GM21526 (cell line): ENCODE results near the gene OR1I1.
"Not testable (repeated sequence)": the region's sequence is repeated elsewhere in the genome, so short reads cannot be mapped to it uniquely, and the experiment has no call there.

Experiments
- ATAC-seq: cut with Tn5 transposase; IDR thresholded peaks from one replicate; pipeline ENCODE4 v1.9.1; 2021; ENCODE audit warnings: moderate library complexity; ENCODE audit not compliant: unreplicated experiment, low FRiP score

The OR1I1 gene, protein sequence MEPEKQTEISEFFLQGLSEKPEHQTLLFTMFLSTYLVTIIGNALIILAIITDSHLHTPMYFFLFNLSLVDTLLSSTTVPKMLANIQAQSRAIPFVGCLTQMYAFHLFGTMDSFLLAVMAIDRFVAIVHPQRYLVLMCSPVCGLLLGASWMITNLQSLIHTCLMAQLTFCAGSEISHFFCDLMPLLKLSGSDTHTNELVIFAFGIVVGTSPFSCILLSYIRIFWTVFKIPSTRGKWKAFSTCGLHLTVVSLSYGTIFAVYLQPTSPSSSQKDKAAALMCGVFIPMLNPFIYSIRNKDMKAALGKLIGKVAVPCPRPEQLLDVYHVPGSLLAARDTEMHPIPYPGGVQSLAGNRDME

DNA sequence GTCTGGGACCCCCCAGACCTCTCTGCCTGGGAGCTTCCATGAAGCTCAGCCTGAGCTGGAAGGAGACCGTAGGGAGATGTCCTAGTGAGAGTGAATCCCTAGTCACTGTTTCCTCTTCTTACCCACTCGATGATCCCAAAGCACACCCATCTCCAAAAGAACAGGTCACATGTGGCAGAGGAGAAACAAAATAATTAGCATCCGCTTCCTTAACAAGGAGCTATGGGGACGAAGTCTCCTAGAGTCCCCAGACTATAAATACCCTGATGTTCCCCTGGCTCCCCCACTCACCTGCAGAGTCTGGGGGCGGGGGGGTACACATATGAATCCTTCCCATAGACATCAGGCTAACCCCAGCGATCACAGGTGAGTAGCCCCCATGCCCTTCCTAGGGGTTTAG is at the start of gene OR1I1:
OR1I1 (plus strand) TSS at position 301 of the 400 bp plus-strand sequence. CDS start 4,855 bp downstream, outside the sequence.
- no peak for ATAC-seq

DNA sequence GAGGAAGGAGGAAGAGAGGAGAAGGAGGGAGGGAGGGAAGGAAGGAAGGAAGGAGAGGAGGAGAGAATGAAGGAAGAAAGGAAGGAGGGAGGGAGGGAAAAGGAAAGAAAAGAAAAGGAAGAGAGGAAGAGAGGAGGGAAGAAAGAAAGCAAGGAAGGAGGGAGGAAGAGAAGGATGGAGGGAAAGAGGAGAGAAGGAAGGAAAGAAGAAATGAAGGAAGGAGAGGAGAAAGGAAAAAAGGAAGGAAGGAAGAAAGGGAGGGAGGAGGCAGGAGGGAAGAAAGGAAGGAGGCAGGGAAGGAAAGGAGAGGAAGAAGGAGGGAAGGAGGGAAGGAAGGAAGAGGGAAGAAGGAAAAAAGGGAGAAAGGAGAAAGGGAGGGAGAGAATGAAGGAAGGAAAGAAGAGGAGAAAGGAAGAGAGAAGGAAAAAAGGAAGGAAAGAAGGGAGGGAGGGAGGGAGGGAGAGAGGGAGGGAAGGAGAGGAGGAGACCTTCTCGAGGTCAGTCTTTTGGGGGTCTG is 46.2 kb upstream of the OR1I1 start:
- no peak for ATAC-seq

DNA sequence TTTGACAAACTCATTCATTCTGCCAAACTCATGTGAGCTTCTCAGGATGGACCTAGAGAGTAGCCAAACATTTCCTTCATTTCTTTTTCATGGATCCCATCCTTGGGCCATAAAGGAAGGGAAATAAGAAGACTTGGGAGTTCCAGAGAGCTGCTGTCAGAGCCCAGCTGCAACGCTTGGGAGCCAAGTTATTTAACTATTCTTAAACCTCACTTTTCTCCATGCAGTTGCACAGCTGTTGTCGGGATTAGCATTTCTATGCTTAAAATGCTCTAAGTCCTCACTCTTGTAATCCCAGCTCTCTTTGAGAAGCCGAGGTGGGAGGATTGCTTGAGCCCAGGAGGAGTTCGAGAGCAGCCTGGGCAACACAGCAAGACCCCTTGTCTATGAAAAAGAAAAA is 44.4 kb upstream of the OR1I1 start:
- no peak for ATAC-seq

DNA sequence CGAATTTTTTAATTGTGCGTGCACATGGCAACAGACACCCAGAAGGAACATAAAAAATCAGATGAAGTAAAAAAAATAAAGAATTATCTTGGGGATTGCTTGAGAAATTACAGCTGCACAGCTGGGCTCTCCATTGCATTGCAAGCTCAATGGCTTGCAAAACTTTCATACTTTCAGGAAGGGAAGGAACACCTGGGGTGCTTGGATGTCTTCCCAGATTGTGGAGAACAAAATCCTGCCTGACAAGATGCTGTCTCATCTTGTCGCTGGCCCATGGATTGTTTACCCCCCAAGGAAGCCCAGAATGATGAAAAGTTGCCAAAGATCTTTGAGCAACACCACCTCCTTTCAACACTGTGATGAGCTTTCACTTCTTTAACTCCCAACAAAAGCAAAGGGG is 43.7 kb upstream of the OR1I1 start:
- ATAC-seq, result no peak

DNA sequence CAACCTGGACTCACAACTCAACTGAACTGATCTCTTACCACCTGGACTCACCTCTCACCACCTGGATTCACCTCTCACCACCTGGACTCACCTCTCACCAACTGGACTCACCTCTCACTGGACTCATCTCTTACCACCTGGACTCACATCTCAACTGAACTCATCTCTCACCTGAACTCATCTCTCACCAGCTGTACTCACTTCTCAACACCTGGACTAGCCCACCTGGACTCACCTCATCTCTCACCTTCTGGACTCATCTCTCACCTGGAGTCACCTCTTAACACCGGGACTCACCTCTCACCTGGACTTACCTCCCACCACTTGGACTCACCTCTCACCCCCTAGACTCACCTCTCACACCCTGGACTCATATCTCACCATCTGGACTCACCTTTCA is 40.0 kb upstream of the OR1I1 start:
- ATAC-seq, result no peak

DNA sequence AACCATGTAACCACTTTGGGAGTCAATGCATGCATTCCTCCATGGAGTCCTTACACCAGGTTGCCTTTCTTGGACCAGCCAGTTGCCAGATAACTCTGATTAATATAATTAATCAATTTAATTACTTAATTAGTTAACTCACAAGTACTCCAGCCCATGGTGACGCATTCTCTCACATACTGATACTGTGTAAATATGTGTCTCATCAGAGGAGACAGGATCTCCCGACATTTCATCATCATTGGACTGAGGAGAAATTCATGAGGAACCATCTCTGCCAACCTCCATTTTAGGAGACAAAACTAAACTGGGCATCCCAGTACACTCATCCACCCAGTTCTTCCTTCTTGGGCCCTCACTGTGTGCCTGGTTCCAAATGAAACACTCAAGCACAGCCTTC is 39.2 kb upstream of the OR1I1 start:
- ATAC-seq, result no peak

DNA sequence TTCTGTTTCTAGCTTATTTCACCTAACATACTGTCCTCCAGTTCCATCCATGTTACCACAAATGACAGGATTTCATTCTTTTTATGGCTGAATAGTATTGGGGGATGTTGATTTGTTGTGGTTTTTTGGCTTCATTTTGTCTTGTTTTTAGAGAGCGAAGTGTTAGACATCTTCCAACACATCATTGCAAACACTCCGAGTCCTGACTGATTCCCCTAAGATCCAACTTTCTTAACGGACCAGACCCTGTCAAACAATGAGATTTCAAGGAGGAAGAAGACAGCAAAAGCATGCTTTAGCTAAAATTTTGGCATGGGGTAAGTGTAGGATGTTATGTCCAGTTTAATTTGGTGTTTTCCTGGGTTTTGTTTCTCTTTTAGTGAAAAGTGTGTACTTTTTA is 36.5 kb upstream of the OR1I1 start:
- ATAC-seq, result no peak

DNA sequence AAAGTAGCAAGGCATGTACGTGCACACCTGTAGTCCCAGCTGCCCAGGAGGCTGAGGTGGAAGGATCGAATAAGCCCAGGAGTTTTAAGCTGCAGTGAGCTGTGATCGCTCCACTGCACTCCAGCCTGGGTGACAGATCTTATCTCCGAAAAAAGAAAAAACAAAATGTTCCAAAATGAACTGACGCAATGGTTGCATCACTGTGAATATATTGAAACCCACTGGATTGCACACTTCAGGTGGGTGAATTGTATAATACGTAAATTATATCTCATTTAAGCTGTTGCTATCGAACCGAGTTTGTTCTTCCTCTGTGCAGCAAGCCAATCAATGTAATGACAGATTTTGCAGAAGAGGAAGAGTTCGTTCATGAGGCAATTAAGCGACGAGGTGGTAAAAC is 34.3 kb upstream of the OR1I1 start:
- no peak for ATAC-seq

DNA sequence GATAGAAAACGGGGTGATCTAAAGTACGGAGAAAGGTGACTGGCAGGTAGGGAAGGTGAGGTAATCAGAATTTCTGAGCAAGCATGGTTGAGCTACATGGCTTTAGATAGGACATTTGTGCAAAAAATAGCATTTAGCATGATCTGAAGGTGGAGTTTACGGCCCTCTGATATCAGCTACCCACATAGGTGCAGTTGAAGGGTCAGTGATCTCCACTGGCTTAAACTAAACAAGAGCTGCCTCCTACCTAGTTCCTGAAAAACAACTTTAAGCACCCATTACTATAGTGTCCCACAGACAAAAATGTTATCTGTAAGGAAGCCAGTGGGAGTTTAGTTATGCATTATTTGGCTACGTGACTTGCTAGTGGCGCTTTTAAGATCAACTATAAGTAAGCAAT is 33.9 kb upstream of the OR1I1 start:
- ATAC-seq, result no peak

DNA sequence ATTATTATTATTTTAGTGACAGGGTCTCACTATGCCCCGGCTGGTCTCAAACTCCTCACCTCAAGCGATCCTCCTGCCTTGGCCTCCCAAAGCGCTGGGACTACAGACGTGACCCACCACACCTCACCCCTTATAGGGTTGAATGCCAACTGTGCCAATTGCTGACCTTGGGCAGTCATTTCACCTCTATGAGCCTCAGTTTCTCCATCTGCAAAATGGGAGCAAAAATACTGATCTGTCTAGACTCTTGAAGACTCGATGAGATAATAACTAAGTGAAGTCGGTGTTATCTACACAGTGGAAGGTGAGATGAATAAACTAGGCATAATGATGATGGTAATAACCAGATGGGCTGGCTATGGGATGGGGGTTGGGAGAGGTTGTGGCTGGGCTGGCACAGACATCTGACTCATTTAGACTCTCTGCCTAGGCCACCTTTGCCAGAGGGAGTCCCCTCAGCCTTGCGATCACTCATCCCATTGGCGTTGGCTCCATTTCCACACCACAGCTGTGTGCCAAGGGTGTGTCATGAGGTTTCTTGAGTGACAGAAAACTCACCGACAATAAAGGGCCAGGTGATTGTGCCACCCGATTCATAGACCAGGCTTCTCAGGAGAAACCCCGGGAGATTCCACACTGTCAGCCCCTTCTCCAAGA is 33.0 kb upstream of the OR1I1 start, which contains the start of gene CASP14:
CASP14 (plus strand) TSS at position 596 of the 657 bp plus-strand sequence. CDS start 2,772 bp downstream, outside the sequence.
- no peak for ATAC-seq

DNA sequence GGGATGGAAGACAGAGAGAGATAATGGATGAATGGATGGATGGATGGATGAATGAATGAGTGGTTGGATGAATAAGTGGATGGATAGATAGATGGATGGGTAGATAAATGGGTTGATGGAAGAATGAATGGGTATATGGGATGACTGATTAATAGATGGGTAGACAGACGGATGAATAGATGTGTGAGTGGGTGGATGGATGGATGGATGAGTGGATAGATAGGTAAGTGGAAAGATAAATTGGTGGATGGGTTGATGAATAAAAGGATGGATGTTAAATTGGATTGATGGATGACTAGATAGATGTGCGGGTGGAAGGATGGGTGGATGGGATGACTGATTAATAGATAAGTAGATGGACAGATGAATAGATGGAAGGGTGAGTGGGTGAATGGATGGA is 31.4 kb upstream of the OR1I1 start:
- ATAC-seq, result no peak

DNA sequence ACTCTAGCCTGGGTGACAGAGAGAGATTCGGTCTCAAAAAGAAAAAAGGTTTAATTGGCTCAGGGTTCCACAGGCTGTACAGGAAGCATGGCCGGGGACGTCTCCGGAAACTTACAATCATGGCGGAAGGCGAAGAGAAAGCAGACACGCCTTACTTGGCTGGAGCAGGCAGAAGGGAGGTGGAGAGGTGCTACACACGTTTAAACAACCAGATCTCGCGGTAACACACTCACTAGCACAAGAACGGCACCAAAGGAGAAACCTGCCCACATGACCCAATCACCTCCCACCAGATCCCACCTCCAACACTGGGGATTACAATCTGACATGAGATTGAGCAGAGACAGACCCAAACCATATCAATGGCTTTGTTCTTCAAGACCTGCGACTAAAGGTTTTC is 20.0 kb upstream of the OR1I1 start:
- ATAC-seq, result no peak

DNA sequence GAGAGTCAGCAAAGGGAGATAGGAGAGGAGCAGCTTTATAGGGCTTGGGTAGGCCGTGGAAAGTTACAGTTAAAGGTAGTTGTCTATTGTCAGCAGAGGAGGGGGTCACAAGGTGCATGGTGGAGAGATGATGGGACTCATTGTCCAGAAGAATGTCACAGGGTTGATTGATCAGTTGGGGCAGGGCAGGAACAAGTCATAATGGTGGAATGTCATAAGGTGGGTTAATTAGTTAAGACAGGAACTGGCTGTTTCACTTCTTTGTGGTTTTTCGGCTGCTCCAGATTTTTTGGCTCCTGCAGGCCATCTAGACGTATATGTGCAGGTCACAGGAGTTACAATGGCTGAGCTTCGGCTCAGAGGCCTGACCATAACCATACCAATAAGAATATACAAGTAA is 11.6 kb upstream of the OR1I1 start:
- not testable (repeated sequence) for ATAC-seq

DNA sequence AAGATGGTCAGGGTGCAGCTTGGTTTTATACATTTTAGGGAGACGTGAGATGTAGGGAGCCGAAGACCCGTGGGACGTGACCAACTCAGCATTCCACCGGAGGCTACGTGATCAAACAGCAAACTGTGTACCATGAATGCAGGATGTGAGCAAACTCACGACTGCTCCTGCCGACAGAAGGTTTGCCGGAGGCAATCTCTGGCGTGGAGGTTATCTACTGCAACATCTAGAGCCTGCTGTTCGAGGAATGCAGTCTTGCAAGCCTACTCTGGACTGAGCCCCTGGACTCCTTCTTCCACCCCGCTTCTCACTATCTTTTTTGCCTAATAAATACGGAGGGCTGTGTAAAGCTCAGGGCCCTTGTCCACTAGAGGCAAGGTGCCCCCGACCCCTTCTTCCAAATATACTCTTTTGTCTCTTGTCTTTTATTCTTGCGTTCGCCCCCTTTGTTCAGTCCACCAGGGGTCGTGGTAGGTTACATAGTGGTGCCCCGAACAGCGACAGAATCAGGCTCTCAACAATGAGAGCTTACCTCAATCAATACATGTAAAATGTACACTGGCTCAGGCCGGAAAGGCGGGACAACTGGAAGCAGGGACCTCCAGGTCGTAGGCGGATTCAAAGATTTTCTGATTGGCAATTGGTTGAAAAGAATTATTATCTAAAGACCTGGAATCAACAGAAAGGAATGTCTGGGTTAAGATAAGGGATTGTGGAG is 8.9 kb upstream of the OR1I1 start:
- no peak for ATAC-seq

DNA sequence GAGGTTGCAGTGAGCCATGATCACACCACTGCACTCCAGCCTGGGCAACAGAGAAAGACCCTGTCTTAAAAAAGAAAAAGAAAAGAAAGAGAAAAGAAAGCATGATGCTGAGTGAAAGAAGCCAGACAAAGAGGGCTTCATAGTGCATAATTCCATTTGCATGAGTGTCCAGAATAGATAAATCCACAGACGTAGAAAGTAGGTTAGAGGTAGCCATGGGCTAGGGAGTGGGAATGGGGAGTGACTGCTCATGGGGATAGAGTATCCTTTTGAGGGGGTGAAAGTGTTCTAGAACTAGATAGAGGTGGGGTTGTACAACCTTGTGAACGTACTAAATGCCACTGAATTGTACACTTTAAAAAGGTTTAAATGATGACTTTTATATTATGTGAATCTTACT is 7.6 kb upstream of the OR1I1 start:
- no peak for ATAC-seq

DNA sequence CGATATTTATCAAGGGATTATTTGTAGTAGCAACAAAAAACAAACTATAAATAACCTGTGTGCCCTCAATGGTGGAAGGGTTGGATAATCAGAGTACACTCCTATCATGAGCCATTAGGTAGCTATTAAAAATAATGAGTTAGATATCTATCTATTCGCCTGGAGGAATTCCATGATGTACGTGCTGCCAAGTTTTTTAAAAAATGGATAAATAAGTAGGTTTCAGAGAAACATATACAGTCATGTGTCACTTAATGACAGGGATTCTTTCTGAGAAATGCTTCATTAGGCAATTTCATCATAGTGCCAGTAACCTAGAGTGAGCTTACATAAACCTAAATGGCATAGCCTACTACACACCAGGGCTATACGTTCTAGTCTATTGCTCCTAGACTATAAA is 6.2 kb upstream of the OR1I1 start:
- ATAC-seq, result no peak

DNA sequence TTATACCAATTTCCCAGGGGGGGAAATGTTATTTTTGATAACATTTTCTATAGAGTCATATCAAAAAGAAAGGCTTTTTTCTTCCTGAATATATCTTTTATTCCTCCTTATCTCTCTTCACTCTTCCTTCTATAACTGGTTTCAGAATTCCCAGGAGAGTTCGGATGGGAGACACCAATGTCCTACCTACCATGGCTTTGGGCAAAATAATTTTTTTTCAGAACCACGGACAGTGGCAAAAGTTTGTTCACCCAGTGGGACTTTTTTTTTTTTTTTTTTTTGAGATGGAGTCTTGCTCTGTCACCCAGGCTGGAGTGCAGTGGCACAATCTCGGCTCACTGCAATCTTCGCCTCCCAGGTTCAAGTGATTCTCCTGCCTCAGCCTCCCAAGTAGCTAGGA is 2.0 kb upstream of the OR1I1 start:
- ATAC-seq, result not testable (repeated sequence)

DNA sequence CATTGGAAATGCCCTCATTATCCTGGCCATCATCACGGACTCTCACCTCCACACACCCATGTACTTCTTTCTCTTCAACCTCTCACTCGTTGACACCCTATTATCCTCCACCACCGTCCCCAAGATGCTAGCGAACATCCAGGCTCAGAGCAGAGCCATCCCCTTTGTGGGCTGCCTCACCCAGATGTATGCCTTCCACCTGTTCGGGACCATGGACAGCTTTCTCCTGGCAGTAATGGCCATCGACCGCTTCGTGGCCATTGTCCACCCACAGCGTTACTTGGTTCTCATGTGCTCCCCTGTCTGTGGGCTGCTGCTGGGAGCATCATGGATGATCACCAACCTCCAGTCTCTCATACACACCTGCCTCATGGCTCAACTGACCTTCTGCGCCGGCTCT is 5.2 kb downstream of the OR1I1 start:
- ATAC-seq, result no peak

DNA sequence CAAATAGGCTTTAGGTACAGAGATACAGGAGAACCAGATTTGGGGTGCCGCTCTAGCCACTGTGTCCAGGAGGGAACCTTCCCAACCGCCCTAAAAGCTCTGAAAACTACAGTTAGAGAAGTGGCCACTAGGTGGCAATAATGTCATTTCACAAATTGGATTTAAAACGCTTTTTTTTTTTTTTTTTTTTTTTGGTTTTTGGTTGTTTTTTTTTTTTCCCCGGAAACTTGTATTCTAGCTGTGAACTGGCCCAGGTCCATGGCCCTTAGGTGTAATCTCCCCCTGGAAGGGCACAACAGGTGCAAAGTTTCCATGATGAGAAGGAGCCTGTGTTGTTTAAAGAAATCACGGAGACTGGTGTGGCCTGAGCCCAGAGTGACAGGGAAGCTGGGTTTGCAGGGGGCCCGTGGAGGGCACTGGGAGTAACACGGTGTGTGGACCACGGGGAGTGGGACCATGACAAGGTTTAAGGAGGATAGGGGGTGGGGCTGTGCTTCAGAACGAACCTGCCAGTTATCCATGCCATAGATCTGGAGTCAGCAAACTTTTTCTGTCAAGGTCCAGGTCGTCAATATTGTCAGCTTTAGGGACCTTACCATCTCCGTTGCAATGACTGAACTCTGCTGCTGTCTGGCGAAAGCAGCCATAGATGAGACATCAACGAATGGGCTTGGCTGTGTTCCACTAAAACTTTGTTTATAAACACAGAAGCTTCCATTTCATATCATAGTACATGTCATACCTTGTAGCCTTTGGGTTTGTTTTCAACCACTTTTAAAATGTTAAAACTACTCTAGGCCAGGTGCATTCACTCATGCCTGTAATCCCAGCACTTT is 10.1 kb downstream of the OR1I1 start:
- ATAC-seq, result no peak

DNA sequence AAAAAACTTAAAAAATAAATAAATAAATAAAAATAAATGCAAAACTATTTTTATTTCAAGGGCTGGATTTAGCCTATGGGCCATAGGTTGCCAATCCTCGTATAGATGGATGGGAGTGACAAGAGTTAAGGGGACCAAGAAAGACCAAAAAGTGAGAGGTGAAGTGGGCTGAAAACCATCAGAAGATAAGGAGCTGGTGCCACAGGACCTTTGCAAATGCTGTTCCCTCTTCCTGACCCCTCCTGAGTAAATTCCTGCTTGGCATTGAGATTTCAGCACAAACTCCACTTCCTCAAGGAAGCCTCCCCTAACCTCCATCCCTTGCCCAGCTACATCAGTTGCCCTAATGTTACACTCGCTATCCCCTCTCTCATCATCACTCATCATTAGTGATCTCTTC is 11.0 kb downstream of the OR1I1 start:
- ATAC-seq, result no peak
